ENCODE results near the gene IER5L. TPM values are rescaled to one million over a fixed set of nuclear protein-coding genes. Genes with fewer than 3 reads are reported as not detected.

IER5L gene
- total and polyA plus RNA-seq, 9 of the 15 experiments (the other 6 are each of a cell fraction or from before 2014, with no cell fraction given) = 0.14 to 11.9 (median 0.52) TPM

DNA sequence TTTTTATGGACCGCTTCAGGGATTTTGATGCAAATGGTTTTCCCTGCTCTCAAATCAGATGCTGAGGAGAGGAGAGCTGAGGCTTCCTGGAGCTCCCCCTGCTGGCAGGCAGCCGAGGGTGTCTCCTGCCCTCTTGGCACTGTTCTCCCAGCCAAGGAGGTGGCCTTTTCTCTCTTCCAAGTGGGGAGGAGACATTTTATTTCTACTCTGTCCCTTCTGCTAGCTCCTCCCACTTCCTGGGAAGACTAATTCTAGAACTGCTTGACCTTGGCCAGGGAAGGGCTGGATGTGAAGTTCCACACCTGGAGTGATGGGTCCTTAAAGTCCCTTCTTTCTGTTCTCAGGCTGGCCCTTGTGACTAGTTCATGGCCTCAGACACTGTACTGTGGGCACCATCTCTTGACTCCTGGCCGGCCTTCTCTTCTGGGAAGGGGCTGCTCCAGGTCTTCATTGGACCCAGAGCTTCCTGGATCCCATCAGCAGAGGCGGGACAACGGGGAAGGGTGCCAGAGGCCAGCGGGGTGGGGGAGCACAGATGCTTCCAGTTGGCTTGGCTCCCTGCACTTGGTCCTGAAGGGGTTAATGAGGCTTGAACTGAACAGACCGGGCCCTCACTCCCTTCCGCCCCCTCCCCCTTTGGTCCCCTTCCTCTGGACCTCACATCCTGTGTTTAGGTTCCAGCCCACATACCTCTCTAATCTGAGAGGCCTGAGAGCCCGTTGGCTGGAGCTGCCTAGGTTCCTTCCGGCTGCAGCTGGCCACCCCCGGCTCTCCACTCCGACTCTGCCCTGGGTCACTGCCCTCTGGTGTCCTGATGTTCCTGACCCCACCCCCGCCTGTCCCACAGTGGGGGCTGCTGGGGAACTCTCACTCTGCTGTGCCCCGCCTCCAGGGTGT lies 34.8 kb downstream of the IER5L start (continued):
- TF ChIP-seq, protein P1, sequence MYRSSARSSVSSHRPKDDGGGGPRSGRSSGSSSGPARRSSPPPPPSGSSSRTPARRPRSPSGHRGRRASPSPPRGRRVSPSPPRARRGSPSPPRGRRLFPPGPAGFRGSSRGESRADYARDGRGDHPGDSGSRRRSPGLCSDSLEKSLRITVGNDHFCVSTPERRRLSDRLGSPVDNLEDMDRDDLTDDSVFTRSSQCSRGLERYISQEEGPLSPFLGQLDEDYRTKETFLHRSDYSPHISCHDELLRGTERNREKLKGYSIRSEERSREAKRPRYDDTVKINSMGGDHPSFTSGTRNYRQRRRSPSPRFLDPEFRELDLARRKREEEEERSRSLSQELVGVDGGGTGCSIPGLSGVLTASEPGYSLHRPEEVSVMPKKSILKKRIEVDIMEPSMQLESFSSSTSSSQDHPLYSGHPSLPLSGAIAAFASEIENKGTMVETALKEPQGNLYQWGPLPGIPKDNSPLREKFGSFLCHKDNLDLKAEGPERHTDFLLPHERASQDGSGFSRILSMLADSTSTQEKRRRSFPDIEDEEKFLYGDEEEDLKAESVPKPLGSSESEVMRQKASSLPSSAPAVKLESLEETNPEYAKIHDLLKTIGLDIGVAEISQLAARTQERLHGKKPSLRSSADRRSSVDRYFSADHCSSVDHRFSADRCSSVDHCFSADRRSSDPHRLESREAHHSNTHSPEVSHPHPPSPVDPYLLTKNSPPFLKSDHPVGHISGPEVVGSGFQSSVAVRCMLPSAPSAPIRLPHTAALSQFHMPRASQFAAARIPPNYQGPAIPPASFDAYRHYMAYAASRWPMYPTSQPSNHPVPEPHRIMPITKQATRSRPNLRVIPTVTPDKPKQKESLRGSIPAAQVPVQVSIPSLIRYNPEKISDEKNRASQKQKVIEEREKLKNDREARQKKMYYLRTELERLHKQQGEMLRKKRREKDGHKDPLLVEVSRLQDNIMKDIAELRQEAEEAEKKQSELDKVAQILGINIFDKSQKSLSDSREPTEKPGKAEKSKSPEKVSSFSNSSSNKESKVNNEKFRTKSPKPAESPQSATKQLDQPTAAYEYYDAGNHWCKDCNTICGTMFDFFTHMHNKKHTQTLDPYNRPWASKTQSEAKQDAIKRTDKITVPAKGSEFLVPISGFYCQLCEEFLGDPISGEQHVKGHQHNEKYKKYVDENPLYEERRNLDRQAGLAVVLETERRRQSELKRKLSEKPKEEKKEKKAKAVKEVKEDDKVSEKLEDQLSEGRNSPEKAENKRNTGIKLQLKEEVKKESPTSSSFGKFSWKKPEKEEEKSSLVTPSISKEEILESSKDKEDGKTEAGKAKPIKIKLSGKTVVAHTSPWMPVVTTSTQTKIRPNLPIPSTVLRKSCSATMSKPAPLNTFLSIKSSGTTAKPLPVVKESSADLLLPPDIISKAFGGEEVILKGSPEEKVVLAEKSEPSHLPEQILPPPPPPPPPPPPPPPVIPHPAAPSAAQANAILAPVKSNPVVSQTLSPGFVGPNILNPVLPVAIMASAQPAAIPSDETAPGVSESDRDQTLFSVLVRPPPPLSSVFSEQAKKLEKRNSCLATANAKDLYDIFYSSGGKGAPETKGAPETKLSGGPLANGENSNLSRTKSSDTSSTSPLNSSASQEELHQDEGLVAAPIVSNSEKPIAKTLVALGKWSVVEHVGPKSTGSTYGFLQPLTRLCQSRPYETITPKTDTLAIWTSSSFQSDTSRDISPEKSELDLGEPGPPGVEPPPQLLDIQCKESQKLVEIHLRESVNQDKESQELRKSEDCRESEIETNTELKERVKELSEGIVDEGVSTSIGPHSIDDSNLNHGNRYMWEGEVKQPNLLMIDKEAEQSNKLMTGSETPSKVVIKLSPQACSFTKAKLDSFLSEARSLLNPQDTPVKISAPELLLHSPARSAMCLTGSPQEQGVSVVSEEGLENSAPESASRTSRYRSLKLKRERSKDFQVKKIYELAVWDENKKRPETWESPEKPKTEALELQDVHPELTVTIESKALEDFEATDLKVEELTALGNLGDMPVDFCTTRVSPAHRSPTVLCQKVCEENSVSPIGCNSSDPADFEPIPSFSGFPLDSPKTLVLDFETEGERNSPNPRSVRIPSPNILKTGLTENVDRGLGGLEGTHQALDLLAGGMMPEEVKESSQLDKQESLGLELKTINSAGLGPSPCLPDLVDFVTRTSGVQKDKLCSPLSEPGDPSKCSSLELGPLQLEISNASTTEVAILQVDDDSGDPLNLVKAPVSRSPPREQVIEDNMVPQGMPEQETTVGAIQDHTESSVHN (IDR thresholded peaks at IDR 0.05; ENCODE audit: borderline replicate concordance in 1 of 2, low read depth in 1 of 2) = no peak
- no peak for TF ChIP-seq C11orf30 (IDR thresholded peaks at IDR 0.05; ENCODE audit: low read depth)
- no peak for TF ChIP-seq CXXC5 (CRISPR knock-in tag; IDR thresholded peaks at IDR 0.05)
- no peak for TF ChIP-seq NR3C1 (CRISPR knock-in tag; IDR thresholded peaks at IDR 0.05)
- TF ChIP-seq, protein P2, sequence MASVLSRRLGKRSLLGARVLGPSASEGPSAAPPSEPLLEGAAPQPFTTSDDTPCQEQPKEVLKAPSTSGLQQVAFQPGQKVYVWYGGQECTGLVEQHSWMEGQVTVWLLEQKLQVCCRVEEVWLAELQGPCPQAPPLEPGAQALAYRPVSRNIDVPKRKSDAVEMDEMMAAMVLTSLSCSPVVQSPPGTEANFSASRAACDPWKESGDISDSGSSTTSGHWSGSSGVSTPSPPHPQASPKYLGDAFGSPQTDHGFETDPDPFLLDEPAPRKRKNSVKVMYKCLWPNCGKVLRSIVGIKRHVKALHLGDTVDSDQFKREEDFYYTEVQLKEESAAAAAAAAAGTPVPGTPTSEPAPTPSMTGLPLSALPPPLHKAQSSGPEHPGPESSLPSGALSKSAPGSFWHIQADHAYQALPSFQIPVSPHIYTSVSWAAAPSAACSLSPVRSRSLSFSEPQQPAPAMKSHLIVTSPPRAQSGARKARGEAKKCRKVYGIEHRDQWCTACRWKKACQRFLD (CRISPR knock-in tag; IDR thresholded peaks at IDR 0.05) = no peak
- TF ChIP-seq TAF7 (tag; IDR thresholded peaks at IDR 0.05) = no peak
- no peak for TF ChIP-seq POLR2G (IDR thresholded peaks at IDR 0.05; ENCODE audit: low read depth, low read length)
- TF ChIP-seq NR1H2 (CRISPR knock-in tag; IDR thresholded peaks at IDR 0.05) = no peak
- no peak for TF ChIP-seq ILK (tag; IDR thresholded peaks at IDR 0.05; ENCODE audit: borderline replicate concordance, low read depth)
- TF ChIP-seq, protein P3, sequence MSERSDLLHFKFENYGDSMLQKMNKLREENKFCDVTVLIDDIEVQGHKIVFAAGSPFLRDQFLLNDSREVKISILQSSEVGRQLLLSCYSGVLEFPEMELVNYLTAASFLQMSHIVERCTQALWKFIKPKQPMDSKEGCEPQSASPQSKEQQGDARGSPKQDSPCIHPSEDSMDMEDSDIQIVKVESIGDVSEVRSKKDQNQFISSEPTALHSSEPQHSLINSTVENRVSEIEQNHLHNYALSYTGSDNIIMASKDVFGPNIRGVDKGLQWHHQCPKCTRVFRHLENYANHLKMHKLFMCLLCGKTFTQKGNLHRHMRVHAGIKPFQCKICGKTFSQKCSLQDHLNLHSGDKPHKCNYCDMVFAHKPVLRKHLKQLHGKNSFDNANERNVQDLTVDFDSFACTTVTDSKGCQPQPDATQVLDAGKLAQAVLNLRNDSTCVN (CRISPR knock-in tag; IDR thresholded peaks at IDR 0.05) = no peak
- no peak for TF ChIP-seq ZFPM2 (CRISPR knock-in tag; IDR thresholded peaks at IDR 0.05)
- no peak for TF ChIP-seq SREBF1 (IDR thresholded peaks at IDR 0.05; ENCODE audit: borderline replicate concordance, low read depth, low read length)
- no peak for TF ChIP-seq FOXP1 (CRISPR knock-in tag; IDR thresholded peaks at IDR 0.05)
- TF ChIP-seq SMARCA5 (IDR thresholded peaks at IDR 0.05) = no peak

Measured in K562 (cell line).